K562 (cell line): ENCODE data around the gene ZNF112. TPM values are rescaled to one million over a fixed set of nuclear protein-coding genes. Genes with fewer than 3 reads are reported as not detected.

Experiments used
- BMI1 ChIP-seq: fragments of 150-350 bp; IDR thresholded peaks from 2 replicates; pipeline ENCODE4 v1.6.1; 2014; ENCODE audit warnings: low read length
- CBX1 ChIP-seq: sonication (generic); IDR thresholded peaks from 2 replicates; pipeline ENCODE4 v1.6.1; 2016; ENCODE audit warnings: antibody characterized with exemption, low read depth, mild to moderate bottlenecking
- CEBPZ ChIP-seq: fragments of 150-350 bp; IDR thresholded peaks from 2 replicates; pipeline ENCODE4 v1.6.1; 2014; ENCODE audit warnings: low read depth, mild to moderate bottlenecking, low read length, borderline replicate concordance
- FOXK2 ChIP-seq, 2 experiments: fragments of 450-650 bp; IDR thresholded peaks in 1 of 2; conservative IDR thresholded peaks in 1 of 2; 2 replicates each; pipeline ENCODE4 v1.6.1; 2016; ENCODE audit warnings: low read depth in 2 of 2, mild to moderate bottlenecking in 1 of 2
- IRF2 ChIP-seq: sonication (generic); formaldehyde crosslinking; IDR thresholded peaks from 2 replicates; pipeline ENCODE4 v1.8.1; 2022; ENCODE audit warnings: mild to moderate bottlenecking, missing genetic modification reagents
- JUN ChIP-seq, 2 experiments: sonication (generic) in 1 of 2; formaldehyde crosslinking in 1 of 2; IDR thresholded peaks; 2 replicates each; pipeline versions ENCODE4 v1.6.1 to v1.8.0; 2012 to 2022; ENCODE audit warnings: borderline replicate concordance in 2 of 2, mild to moderate bottlenecking in 2 of 2, improper control_type of control experiment in 1 of 2, low read depth in 1 of 2, low read length in 1 of 2, missing genetic modification reagents in 1 of 2
- PYGO2 ChIP-seq: fragments of 450-650 bp; IDR thresholded peaks from 2 replicates; pipeline ENCODE4 v1.6.1; 2016; ENCODE audit warnings: mild to moderate bottlenecking, missing genetic modification characterization, moderate library complexity, missing compliant biosample characterization
- SAP30 ChIP-seq: fragments of 200-600 bp; sonication (generic); IDR thresholded peaks from 2 replicates; pipeline ENCODE4 v1.6.1; 2012; ENCODE audit warnings: borderline replicate concordance, low read depth, mild to moderate bottlenecking, moderate library complexity, low read length, control low read depth, inconsistent platforms; ENCODE audit not compliant: insufficient read depth, poor library complexity, severe bottlenecking
- THRAP3 ChIP-seq: fragments of 450-650 bp; IDR thresholded peaks from 2 replicates; pipeline ENCODE4 v1.6.1; 2016; ENCODE audit warnings: mild to moderate bottlenecking, inconsistent platforms, borderline replicate concordance
- XRCC4 ChIP-seq: IDR thresholded peaks from one replicate; pipeline ENCODE4 v1.6.1; 2011; ENCODE audit not compliant: insufficient read depth, insufficient read length; ENCODE audit errors: extremely low read depth
- ZNF79 ChIP-seq: fragments of 250-450 bp; sonication (Bioruptor Pico); IDR thresholded peaks from 2 replicates; pipeline ENCODE4 v1.4.0; 2020; ENCODE audit warnings: low read depth, mild to moderate bottlenecking, moderate library complexity
- polyA plus RNA-seq, 8 experiments: library from polyadenylated mRNA; depleted of rRNA in 4 of 8; stranded (reverse) in 5 of 8; unstranded in 3 of 8; fragments of >200 nt; fragmentation: Nextera tagmentation in 2 of 8; fragmentation: Illumina TruSeq in 1 of 8; extraction: Ambion mirVana in 2 of 8; extraction: Trizol in 1 of 8; gene quantifications; 2 replicates each; pipeline versions ENCODE4 v1.2.1 to v1.2.3, GENCODE V29; 2011 to 2014; ENCODE audit warnings: inconsistent platforms in 1 of 8, missing spikeins in 1 of 8
- total RNA-seq, 7 experiments: library from RNA; depleted of rRNA in 6 of 7; stranded (reverse); fragments of >200 nt in 6 of 7; fragmentation: Illumina TruSeq in 2 of 7; extraction: Trizol in 2 of 7; gene quantifications; 2 replicates each; pipeline versions ENCODE4 v1.2.1 to v1.2.3, GENCODE V29; 2011 to 2021; ENCODE audit warnings: low replicate concordance in 1 of 7
- TF ChIP-seq, protein P1 (sequence below): sonication (generic); formaldehyde crosslinking; IDR thresholded peaks from 2 replicates; pipeline ENCODE4 v1.8.0; 2022; ENCODE audit warnings: missing genetic modification reagents, mild to moderate bottlenecking, moderate library complexity, borderline replicate concordance
- TF ChIP-seq, protein P2 (sequence below): fragments of 200-800 bp; sonication (Bioruptor generic); IDR thresholded peaks from 2 replicates; pipeline ENCODE4 v1.6.1; 2017; ENCODE audit warnings: missing genetic modification characterization, missing compliant biosample characterization
- TF ChIP-seq, protein P3 (sequence below): sonication (generic); formaldehyde crosslinking; IDR thresholded peaks from 2 replicates; pipeline ENCODE4 v1.8.1; 2022; ENCODE audit warnings: missing genetic modification reagents
- TF ChIP-seq, protein P4 (sequence below): fragments of 250-450 bp; sonication (Bioruptor Pico); IDR thresholded peaks from 2 replicates; pipeline ENCODE4 v1.5.1; 2021; ENCODE audit warnings: mild to moderate bottlenecking

ZNF112 gene
- total and polyA plus RNA-seq, 9 of the 15 experiments (the other 6 are each of a cell fraction or from before 2014, with no cell fraction given), result 0.21 to 1.3 (median 0.61) TPM

GRCh38 chr19:44304659-44305193, 51.8 kb downstream of the ZNF112 start, which contains the start of gene ZNF235 (continued):
- no peak for TF ChIP-seq BMI1
- TF ChIP-seq ZNF79 (CRISPR knock-in tag), result no peak
- TF ChIP-seq, protein P1, sequence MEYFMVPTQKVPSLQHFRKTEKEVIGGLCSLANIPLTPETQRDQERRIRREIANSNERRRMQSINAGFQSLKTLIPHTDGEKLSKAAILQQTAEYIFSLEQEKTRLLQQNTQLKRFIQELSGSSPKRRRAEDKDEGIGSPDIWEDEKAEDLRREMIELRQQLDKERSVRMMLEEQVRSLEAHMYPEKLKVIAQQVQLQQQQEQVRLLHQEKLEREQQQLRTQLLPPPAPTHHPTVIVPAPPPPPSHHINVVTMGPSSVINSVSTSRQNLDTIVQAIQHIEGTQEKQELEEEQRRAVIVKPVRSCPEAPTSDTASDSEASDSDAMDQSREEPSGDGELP (CRISPR knock-in tag), result peak; percentile 97
- TF ChIP-seq, protein P2, sequence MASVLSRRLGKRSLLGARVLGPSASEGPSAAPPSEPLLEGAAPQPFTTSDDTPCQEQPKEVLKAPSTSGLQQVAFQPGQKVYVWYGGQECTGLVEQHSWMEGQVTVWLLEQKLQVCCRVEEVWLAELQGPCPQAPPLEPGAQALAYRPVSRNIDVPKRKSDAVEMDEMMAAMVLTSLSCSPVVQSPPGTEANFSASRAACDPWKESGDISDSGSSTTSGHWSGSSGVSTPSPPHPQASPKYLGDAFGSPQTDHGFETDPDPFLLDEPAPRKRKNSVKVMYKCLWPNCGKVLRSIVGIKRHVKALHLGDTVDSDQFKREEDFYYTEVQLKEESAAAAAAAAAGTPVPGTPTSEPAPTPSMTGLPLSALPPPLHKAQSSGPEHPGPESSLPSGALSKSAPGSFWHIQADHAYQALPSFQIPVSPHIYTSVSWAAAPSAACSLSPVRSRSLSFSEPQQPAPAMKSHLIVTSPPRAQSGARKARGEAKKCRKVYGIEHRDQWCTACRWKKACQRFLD (CRISPR knock-in tag), result no peak
- TF ChIP-seq FOXK2 (conservative IDR thresholded peaks at IDR 0.05 in 1 of 2, IDR thresholded peaks at IDR 0.05 in 1 of 2; ENCODE audit: low read depth in 2 of 2), result no peak
- TF ChIP-seq IRF2, result no peak
- TF ChIP-seq XRCC4, result no peak
- no peak for TF ChIP-seq JUN (IDR thresholded peaks at IDR 0.05; ENCODE audit: borderline replicate concordance, low read depth, low read length)
- no peak for TF ChIP-seq JUN (CRISPR knock-in tag; IDR thresholded peaks at IDR 0.05; ENCODE audit: borderline replicate concordance)
- no peak for TF ChIP-seq SAP30
- 0 out of 2 replicates have a peak, but pooled peaks have one; percentile 32 for TF ChIP-seq CBX1
- TF ChIP-seq, protein P3, sequence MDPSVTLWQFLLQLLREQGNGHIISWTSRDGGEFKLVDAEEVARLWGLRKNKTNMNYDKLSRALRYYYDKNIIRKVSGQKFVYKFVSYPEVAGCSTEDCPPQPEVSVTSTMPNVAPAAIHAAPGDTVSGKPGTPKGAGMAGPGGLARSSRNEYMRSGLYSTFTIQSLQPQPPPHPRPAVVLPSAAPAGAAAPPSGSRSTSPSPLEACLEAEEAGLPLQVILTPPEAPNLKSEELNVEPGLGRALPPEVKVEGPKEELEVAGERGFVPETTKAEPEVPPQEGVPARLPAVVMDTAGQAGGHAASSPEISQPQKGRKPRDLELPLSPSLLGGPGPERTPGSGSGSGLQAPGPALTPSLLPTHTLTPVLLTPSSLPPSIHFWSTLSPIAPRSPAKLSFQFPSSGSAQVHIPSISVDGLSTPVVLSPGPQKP (CRISPR knock-in tag), result no peak
- no peak for TF ChIP-seq CEBPZ
- TF ChIP-seq PYGO2 (tag), result no peak
- no peak for TF ChIP-seq THRAP3
- TF ChIP-seq, protein P4, sequence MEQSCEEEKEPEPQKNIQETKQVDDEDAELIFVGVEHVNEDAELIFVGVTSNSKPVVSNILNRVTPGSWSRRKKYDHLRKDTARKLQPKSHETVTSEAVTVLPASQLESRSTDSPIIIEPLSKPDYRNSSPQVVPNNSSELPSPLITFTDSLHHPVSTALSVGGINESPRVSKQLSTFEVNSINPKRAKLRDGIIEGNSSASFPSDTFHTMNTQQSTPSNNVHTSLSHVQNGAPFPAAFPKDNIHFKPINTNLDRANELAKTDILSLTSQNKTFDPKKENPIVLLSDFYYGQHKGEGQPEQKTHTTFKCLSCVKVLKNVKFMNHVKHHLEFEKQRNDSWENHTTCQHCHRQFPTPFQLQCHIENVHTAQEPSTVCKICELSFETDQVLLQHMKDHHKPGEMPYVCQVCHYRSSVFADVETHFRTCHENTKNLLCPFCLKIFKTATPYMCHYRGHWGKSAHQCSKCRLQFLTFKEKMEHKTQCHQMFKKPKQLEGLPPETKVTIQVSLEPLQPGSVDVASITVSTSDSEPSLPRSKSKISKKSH (CRISPR knock-in tag), result no peak
